Hematopoietic multipotent progenitor cell (in vitro differentiated cells): ENCODE results near the gene COL4A2. TPM values are rescaled to one million over a fixed set of nuclear protein-coding genes. Genes with fewer than 3 reads are reported as not detected.

Experiments used
- DNase-seq, 3 donors: peaks; one replicate each; pipeline ENCODE4 v3.0.0-alpha.2; 2011 to 2015; ENCODE audit warnings: low read depth in 2 of 3, low spot score in 2 of 3
- total RNA-seq: library from RNA; depleted of rRNA; stranded (reverse); fragments of >200 nt; gene quantifications from one replicate; pipeline ENCODE4 v1.2.3, GENCODE V29; 2012

The COL4A2 gene
- total RNA-seq, 1 donor: 0.27 TPM

DNA sequence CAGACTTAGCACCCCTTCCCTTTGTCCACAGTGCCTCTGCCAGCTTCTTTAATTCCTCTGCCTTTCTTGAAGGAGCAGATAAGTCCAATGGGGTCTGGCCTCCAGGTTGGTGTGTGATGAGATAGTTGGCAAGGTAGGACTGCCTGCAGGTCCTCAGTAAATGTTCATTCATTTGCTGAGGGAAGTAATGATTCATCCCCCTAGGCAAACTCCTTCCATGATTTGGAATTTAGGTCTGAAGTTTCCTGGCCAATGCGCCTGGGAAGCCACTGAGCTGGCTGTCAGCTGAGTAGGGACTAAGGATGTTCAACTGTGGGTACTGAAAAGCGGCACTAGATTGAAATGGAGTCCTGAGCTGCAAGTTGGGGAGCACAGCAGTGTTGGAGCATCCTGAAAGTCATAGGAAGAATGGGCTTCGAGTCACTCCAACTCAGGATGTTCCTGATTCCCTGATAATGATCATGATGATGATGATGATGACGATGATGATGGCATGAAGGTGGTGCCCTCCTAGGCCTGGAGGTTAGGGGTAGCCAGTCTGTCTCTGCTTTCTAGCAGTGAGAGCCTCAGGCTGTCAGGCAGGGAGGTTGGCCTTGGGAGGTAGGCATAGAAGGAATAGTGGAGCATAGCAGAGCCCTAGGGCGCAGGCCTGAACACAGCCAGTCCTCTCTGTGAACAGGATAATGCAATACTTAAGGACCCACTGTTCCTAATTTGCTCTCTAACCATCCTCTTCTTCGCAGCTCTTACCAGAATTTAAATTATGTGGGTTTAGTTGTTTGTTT, 44.7 kb downstream of the COL4A2 start:
- no peak for DNase-seq

GRCh38 chr13:110352735-110353134, 45.7 kb downstream of the COL4A2 start:
- no peak for DNase-seq

DNA sequence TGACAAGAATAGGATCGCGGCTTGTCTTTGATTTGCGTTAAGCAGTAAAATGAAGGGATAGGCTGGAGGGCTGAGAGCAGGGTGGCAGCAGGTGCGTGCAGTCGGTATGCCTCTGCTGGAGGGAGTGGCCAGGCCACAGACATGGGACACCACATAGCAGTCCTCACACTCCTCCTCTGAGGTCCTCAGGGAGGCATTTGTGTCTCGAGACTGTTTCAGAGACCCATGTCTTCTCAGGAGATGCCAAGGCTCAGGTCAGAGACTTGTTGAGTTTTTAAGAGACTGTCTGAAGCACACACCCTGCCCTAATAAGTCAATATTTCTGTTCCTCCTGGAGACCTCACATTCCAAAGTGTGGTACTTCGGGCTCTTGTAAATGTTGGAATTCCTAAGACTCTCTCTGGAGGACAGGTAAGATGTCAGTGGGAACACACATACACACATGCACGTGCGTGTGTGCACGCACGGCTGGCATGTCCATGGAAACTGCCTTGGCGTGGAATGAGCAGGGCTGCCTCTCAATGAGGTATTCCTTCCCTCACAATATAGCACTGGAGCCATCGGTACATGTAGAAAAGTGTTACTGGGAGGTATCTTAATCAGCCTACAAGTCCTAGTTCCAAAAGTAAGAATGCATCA, 46.4 kb downstream of the COL4A2 start:
- no peak for DNase-seq

DNA sequence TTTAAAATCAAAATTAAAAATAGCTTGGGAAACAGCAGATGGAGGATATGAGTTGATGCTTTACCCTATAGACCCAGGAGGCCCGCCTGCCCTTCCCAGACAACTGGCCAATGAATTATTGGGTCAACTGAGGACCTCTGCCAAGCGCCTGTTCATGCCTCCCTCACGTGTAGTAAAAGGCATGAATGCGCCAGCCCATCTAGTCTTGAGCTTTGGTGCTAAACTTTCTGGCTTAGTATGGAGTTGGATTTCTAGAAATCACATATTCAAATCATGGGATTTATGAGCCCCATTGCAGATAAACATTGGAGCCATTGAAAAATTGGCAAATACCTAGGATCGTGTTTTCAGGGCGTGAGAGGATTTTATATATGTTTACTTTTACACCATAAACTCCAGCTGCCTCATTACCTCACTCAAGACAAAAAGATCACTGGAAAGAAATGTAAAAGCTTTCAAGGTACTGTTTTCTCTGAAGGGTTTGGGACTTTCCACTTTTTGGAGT, 47.1 kb downstream of the COL4A2 start:
- no peak for DNase-seq

- no peak for DNase-seq
Observed at GRCh38 chr13:110354715-110355473, 47.8 kb downstream of the COL4A2 start.

DNA sequence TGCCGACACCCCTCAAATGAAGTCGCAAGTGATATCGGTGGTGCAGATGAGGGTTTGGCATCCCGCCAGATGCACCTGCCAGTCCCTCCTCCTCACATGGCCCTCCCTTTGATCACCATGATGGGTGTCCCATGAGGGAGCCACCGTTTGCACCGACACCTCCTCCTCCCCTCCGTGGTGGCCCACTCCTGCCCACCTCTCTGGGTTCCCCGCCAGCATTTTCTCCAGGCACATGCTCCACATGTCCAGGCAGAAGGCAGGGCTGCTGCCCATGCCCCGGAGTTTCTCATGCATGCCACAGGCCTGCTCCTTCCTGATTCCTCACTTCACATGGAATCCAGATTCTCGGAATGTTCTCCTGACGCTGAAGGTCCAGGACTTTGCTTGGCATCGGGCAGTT, 49.3 kb downstream of the COL4A2 start:
- no peak for DNase-seq

DNA sequence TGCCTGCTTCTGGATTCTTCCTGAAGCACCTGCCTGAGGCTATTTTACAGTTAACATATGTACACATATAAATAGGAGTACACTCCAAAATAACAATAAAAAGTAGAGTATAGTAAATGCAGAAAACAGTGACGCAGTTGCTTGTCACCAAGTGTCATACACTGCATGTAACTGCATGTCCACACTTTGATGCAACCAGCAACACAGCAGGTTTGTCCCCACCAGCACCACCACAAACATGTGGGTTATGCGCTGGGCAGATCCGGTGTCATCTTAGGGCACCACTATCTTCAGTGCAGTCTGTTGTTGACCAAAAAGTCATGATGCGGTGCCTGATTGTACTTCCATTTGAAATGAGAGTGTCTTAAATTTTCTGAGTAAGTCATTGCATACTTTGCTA, 51.3 kb downstream of the COL4A2 start:
- DNase-seq: no peak

- DNase-seq: no peak
Observed at GRCh38 chr13:110359840-110360301, 52.8 kb downstream of the COL4A2 start.

- DNase-seq: no peak
Observed at GRCh38 chr13:110360598-110360997, 53.5 kb downstream of the COL4A2 start.

GRCh38 chr13:110361365-110361911, 54.4 kb downstream of the COL4A2 start:
- DNase-seq: no peak

DNA sequence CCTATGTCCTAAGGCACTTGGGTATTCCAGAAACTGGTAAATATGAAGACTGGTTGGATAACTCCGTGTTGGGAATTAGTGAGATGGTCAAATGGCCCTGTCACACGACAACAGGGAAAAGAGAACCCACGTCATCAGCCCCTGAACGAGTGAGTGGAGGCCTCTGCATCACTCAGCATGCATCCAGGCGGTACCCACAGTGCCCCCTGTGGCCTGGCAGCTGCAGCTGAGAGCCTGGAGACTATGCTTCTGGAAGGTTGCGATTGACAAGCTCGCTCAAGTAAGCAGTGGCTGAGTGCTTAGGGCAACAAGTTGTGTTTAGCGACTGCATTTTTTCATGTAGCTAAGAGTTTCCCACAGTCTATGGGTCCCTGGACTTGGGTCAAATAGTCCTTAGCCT, 55.9 kb downstream of the COL4A2 start:
- DNase-seq: no peak

- no peak for DNase-seq
Observed at GRCh38 chr13:110364081-110364480, 57.0 kb downstream of the COL4A2 start.

GRCh38 chr13:110365876-110366275, 58.8 kb downstream of the COL4A2 start:
- no peak for DNase-seq

- DNase-seq: no peak
Observed at GRCh38 chr13:110366733-110367132, 59.6 kb downstream of the COL4A2 start.

DNA sequence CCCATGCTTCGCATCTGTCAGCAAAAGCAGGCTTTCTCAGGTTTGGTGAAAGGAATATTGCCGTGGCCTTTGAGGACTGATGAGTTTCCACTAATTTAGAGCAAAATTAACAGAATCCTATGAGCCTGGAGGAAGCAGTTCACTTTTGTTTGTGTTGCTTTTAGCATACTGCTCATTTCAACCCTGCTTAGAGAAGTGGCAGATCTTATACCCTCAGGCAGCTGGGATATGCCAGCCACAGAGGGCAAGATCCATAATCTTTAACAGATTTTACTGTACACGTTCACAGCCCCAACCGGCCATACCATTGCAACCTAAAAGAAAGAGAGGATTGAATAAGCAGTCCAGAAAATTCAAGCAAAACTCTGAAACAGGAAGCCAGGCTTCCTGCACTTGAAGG, 60.5 kb downstream of the COL4A2 start:
- DNase-seq: no peak

- DNase-seq: no peak
Observed at GRCh38 chr13:110368408-110368807, 61.3 kb downstream of the COL4A2 start.

DNA sequence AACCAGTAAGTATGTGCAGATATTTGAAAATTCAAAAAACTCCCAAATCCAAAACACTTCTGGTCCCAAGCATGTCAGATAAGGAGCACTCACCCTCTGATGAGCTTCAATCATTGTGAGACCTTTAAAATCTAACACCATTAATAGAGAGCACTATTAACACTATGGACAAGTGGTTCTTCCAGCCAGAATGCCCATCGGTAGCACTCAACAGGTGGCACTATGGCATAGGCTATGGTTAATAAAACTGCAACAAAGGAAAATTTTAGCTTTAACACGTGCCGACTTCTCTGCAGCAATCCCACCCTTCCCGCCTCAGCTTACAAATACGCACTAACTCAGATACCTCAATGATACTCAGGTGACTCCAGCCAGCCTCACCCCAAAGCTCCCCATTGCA, 62.3 kb downstream of the COL4A2 start:
- no peak for DNase-seq

DNA sequence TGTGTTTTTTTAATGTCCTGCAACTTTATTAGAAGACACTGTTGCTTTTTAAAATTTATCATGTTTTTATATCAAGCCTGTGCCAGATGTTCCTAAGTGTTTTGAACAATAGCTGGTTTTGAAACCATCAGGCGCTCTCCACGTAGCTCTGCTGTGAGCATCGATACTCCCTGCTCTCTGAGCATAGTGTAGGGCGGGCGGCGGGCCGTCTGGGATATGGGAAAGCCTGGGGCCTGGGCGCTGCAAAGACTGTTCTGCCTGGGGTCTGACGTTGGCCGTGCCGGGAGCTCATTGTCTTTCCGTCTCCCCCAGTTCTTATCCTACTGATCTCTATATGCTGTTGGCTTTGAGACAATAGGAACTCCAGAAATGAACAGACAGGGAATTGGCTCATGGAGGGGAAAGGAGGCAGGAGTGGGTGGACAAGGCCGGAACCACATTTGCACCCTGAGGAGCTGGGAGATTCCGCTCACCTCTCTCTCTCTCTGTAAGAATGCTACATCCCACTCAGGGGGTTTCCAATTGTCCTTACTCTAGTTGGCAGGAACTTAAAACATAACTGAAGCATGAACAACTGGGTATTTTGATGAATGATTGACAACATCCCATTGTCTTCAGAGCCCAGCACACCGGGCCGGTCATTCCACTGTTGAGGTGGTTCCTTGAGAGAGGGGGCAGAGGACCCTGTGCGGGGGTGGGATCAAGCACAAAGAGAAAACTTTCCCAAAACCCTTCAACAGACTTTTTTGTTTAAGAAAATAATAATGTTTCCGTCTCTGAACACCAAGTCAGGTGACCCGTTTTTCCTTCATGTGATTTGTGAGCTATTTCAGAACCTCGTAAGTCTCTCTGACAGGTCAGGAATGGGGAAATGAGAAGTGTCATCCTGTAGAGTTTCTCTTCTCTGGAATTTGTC, 64.7 kb downstream of the COL4A2 start:
- no peak for DNase-seq

GRCh38 chr13:110372676-110373075, 65.6 kb downstream of the COL4A2 start:
- DNase-seq: no peak

GRCh38 chr13:110373617-110374016, 66.5 kb downstream of the COL4A2 start:
- DNase-seq: no peak
